HG03097 (cell line): Measurements from ENCODE around the gene TTC28.

ENCODE experiments used
- ATAC-seq: cut with Tn5 transposase; IDR thresholded peaks from one replicate; pipeline ENCODE4 v1.9.1; 2021; ENCODE audit not compliant: unreplicated experiment, low FRiP score

Gene TTC28

DNA sequence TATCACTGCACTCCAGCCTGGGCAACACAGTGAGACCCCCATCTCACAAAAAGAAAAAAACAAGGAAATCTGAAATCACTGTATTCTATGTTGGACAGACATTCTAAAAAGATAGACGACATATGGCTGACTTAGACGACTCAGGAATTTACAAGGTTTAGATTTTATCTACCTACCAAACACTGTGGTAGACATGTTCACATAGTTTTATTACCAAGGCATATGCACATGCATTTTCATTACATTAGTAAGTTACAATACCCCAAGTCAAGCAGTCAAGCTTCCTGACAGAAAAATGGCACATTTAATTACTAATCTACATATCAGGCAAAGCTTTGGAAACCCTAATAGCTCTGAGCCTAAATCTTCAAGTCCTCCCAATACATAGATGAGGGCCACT lies 262.2 kb downstream of the TTC28 start:
- no peak for ATAC-seq

DNA sequence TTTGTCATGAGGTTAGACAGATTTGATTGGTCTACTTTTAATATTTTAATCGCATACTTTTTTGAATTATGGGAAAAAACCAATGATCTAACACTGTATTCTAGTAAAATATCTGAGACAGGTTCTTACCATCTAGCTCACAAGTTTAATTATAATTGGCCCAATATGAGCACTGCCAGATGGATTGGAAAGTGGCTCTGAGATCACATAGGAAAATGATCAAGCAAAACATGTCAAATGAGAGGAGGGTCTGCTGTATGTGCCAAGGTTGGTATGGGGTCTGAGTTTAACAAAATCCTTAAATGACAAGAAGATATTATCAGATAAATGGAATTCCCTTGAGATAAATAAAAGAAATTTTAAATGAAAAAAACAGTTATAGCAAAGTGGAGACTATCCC lies 264.7 kb downstream of the TTC28 start:
- ATAC-seq = no peak

DNA sequence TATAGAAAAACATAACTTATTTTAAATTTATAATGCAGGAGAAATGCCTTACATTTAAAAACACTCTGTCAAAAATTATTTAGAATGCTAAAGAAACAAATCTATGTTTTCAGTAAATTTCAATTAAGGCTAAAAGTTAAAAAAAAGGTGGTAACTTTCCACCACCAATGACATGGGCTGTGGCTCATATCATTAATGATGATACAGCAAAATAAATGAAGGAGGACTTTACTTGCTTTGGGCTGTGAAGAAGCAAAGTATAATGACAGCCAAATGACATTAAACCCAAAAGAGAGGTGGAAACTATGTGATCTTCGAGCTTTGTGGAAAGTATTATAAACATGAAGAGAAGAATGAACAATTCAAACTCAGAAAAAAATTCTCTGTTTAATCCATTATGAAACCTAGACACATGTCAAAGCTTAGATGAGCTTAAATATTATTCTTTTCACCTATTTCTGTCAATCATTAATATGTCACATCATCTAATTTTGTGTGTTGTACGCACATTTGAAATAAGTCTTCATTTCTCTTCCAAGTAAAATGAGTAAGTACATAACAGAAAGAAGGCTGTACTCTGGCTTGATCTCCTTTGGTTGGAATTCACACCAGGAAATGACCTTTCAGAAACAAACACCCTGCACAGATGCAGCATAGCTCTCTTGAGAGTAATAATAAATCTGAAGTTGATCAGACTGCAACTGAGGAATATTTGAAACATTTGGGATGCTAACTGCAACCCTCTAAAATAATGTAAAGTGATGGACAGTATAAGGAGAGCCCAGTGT lies 265.8 kb downstream of the TTC28 start:
- no peak for ATAC-seq

DNA sequence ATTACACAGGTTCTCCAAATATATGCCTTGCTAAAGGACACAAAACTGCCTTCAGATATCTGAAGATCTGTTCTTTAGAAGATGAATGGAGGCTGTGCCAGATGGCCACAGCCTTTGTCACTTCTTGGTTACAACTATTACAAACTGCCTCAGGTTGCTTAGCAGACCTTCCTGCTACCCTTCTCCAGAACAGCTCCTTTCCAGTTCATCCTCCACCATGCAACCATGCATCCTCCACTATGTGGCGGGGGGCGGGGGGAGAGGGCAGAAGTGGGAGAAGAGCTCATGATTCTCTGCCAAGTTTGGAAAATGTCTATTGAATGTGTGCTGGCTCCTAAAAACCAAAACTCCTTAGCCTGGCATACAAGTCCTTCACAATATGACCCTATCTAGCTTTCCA lies 267.5 kb downstream of the TTC28 start:
- no peak for ATAC-seq

DNA sequence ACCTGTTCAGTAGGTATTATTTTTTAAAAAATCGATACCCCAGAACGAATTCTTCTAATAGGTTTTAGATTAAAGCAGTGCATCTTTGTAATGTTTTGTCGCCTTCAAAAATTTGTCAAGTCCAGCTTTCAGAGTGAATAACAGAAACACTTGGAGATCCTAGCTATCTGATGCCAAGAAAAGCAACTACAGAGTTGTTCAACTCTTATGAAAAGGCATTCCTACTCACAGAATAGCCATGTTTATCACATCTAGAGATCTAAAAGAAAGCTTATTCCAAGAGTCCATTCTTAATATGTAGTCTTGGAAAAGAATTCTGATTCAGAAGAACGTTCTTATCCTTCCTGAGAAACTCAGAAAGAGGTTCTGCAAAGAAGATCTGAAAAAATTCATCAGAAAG lies 268.5 kb downstream of the TTC28 start:
- no peak for ATAC-seq

DNA sequence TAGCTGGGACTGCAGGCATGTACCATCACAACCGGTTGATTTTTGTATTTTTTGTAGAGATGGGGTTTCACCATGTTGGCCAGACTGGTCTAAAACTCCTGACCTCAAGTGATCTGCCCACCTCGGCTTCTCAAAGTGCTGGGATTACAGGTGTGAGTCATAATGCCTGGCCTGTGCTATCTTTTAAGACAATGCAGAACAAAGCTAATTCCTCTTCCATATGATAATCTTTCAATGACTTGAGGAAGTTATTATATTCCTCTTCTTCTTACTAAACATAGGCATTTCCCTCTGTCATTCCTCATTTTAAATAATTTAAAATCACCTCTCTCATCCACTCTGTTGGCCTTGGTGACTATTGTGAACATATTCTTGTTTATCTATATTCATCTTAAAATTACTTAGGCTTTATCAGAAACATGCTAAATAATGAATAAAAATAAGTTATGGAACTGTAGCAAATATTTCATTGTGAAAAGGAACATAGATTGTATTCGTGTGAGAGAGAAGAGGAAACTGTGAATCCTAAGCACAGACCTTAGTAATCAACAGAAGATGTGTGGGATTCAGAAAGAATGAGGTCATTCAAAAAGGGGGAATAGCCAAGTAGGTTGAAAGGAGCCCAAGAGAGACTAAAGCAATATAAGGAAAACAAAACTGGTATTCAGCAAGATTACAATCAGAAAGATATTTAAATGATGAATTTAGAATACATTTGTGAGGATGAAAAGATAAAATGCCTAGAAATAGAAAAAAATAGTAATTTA lies 269.4 kb downstream of the TTC28 start:
- no peak for ATAC-seq

DNA sequence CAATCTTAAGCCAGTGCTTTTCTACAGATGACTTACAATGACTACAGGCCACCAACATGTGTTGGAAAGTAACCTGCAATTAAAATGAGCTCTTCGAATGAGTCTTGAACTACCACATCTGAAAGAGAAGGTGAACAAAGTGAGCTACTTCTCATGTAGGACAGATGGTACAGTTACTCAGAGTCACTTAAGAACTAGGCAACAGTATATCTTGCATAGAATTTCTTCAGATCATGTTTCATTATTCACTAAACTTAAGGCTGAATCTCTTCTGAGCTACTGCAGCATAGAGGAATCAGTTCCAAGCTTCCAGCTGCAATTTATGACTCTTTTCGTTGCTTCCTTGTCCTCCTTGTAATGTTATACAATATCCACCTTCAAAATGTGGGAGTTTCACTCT lies 270.9 kb downstream of the TTC28 start:
- no peak for ATAC-seq

DNA sequence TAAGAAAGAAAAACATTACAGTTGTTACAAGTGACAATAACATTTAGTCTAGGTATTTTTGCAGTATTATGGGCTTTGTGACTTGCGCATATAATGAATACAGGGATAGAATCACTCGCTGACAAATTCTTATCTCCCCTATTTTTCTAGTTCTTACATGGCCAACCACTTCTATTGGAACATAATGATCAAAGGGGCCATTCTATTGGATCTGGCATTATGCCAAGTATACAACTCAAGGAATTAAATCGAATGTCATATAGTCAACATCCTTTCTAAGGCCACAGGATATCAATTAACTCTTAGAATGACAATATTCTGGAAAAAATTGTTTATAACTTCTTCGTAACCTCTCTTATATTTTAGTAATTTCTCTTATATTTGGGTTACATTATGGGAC lies 272.0 kb downstream of the TTC28 start:
- ATAC-seq = no peak

DNA sequence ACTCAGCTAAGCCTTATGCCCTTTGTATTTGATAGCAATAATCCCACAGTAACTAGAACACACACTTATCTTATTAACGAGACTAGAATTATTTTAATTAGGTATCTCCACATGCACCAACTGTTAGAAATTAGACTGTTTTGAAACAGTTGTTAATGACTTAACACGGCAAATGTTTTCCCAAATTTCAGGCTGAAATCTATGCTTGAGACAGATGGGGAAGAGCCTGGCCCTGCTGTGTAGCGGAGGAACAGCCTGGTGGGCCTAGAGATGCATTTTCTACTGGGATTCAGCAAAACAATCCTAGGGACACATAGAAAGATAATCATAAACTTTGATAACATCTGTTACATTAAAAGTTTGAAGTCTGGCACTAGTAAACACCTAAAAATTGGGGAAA lies 273.4 kb downstream of the TTC28 start:
- ATAC-seq = no peak

DNA sequence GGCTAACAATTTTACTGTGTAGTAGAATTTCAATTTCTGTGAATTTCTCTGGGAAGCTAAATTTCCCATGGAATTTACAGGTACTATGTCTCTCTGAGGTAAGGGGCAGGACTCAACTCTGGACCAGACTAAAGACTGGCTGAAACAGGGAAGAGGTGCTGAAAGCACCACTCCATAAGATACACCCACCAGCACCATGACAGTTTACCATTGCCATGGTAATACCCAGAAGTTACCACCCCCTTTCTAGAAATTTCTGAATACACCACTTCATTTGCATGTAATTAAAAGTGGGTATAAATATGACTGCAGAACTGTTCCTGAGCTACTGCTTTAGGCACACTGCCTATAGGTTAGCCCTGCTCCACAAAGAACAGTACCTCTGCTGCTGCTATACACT lies 274.1 kb downstream of the TTC28 start:
- no peak for ATAC-seq

DNA sequence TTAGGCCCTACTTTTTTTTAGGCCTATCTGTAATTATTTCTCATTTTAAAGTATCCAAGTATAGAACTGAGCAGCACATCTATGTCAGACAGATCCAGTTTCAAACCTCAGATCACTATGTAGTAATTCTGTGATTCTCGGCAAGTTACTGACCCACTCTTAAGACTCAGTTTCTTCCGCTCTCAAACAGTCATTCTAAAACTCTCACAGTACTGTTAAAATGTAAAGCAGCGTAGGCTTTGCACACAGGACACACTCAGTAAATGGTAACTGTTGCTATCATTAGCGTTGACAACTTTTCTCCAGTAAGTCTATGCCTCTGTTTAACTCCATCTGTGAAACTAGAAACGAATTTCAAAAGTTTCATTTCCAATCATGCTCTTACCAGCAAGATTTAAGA lies 277.1 kb downstream of the TTC28 start:
- ATAC-seq = no peak

DNA sequence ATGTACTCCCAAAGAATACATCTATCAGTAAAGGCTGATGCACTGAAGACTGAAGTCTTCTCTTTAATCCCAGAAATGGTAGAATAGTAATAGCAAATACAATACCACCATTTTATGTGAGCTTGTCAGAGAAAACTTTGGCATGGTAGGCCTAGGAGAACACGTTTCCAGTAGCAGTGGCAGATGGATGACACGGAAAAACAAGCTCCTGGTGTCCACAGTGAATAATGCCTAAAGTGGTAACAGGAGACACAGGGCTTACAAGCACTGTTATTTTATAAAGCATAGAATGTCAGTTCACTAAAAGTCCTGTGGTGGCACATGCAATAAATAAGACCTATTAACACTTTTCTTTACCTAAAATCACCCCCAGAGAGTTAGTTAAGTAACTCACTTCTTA lies 277.6 kb downstream of the TTC28 start:
- no peak for ATAC-seq

DNA sequence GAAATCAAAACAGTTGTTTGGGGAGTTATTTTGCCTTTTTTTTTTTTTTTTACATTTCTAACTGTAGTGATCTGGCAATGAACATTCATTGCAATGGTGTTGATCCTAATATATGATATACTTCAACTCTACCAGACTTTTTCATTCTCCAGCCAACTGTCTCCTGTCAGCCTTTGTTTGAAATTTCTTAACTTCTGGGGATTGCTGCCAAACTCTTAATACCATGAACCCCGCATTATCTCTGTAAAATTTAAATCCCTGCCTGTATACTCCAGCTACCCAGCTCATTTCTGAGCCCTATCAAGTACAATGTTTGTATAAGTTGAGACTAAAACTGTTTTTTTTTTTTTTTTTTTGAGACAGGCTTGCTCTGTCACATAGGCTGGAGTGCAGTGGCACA lies 280.7 kb downstream of the TTC28 start:
- no peak for ATAC-seq

DNA sequence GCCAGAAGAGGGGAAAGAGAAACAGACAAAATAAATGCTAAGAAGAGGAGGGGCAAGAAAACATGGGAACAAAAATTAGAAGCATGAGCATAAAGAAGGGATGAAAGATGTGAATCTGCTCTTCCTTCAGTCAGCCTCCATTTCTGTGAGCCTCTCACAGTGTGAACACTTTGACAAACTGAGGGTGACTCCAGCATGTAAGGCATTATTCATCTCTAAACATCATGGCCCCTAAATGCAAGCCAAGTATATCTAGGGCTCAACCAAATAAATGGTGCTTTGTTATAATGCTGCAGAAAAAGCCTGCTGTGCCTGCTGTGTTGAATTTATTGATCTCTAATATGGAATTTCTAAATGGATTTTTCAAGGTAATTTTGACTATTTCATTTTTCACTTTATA lies 281.3 kb downstream of the TTC28 start:
- no peak for ATAC-seq

DNA sequence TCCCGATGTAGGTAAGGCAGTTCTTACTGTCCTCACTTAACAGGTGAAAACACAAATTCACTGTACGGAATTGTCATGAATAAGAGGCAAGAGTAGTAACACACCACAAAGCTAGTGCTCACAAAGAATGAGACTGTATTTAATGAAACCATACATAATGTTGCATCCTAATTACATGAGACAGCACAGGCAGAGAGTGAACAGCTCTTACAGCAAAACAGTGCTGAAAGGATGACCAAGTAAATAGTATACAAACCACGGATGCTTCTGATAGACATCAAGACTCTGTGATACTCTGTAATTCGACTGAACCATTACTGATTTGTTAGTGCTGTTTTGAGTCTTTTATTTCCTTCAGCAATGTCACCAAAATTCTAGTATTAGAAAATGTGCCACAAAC lies 282.3 kb downstream of the TTC28 start:
- ATAC-seq = no peak

DNA sequence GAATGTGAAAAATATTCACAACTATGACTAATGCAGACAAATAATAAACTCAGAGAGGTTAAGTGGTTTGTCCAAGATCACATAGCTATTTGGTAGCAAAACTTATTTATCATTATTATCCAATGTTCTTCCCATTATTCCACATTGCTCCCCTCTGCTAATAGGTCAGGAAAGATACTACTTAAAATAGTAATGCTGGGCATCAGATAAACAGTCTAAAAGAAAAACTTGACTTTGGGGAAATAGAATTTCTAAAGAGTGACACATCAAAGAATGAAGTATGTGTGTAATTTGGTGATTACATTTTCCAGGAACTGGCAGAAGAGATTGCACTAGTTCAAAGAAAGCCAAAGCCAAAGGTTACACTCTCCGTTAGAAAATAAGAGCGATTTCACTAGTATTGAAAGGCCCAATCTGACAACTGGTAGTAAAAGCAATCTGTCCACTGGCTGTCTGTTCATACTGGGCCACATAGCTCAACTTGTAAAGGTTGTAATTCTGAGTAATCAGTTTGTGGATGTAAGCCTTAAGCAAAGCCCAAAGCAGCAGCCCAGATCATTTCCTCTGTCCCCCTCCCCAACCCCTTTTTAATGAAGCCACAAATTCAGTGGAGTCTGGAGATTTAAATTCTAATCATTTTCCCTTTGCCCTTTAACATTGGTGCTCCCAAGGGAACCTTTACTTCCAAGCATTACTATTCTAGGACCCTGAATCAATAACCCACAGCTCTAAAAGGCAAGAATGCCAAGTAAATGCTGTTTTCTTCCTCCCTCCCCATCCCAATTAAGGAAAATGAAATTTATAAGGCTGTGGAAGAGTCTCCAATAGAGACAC lies 283.5 kb downstream of the TTC28 start:
- no peak for ATAC-seq

DNA sequence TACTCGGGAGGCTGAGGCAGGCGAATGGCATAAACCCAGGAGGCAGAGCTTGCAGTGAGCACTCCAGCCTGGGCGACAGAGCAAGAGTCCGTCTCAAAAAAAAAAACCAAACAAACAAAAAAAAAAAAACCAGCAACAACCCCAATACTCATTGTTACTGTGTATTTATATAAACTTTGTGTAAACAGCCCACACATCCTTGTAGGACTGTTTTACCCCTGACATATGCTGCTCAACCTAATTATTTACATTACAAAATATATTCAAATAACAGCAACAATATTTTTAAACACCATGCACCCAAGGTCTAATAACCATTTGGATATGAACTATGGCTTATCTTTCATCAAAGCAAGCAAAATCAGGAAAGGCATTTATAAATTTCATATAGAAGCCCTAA lies 284.1 kb downstream of the TTC28 start:
- ATAC-seq = no peak

DNA sequence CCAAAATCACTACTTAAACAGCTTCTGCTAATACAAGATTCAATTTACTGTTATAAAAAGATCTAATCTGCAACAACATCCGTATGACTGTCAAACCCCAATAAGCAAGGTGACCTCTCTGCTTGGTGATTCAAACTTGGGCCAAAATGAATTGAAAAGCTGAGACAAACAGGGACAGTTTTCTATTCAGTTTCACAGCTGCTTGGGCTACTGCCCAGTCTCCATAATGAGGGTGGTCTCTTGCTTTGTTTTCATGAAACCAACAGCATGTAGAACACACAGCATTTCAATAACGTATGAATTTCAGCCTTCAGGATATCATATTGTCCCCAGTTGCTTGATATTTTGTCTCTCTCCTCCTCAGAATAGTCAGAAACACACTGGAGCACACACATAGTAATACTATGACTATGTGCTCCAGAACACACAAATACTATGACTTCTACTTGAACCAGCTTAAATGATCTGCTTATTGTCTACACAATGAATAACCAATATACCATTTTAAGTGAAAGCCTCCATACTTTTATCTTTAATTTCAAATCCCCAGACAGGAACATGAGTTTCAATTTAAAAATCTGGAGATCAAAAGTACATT lies 285.0 kb downstream of the TTC28 start:
- ATAC-seq = no peak

DNA sequence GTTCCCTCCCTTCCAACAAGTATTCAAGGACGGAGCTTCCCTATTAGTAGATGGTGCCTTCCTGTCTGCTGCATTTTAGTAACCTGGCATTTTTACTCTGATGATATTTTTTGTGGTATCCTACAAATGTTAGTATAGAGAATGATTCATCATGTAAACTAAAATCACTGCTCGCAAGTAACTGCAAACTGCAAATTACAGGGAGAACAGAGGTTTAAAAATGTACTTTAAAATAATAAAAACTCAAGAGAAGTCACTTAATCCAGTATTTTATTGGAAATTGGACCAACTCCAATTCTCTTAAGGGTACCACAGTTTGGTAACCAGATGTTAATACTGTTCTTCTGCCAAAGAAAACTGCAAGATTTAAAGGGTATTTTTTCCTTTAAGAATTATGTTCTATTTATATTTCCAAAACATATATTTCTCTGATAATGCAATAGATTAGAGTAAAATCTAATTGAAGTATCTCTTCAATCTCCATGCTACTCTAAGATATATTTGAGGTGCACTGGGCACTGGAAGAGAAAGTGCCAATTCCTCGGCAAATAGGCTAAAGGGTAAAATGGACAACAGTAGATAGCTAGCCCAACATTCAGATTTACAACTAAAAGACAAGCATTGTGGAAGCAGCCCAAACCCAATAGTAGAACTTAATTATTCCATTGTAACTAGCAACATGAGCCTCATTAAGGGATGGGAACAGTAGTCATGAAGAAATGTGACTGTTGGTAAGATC lies 298.0 kb downstream of the TTC28 start:
- ATAC-seq = no peak

DNA sequence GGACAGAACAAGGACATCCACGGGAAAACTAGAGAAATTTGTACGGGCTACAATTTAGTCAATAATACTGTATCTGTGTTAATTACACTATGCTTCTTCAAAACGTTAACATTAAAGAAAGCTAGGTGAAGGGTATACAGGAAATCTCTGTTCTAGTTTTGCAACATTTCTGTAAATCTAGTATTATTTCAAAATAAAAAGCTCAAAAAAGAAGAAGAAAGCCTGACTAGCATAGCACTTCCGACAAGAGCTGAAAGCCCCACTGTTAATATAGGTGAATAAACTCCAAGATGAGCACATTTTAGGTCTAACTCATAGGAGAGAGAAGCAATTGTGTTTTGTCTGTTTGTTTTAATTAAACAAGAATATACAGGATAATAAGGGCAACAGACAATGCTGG lies 299.7 kb downstream of the TTC28 start:
- no peak for ATAC-seq
